Measurements from ENCODE around the gene DNAH9. TPM values are rescaled to one million over a fixed set of nuclear protein-coding genes. Genes with fewer than 3 reads are reported as not detected.

DNAH9 gene
- total and polyA plus RNA-seq, 2 of the 8 experiments (the other 6 are each of a cell fraction or from before 2014, with no cell fraction given): 0.21 to 0.86 TPM

- Histone ChIP-seq H2BK20ac (ENCODE audit: low read length) (no peak overlapping the region), H3K9me3 (ENCODE audit: insufficient read depth in 2 of 2, low read depth in 1 of 2, low read length in 1 of 2) (no peaks in the 10 kb centered on the region), H2AFZ (ENCODE audit: low read length) (no peak overlapping the region), H3K4ac (replicated peaks; ENCODE audit: insufficient read length, low read depth, low read length) (no peak overlapping the region), H3K56ac (replicated peaks; ENCODE audit: insufficient read length, low read depth, low read length) (no peak overlapping the region), H2BK12ac (ENCODE audit: low read depth, low read length) (no peak overlapping the region), H2AK5ac (ENCODE audit: low read depth, low read length) (no peak overlapping the region), H4K20me1 (replicated peaks in 1 of 2; ENCODE audit: control insufficient read depth in 1 of 2, insufficient read depth in 2 of 2, low read length in 2 of 2) (no peaks in the 10 kb centered on the region), H3K79me1 (ENCODE audit: low read depth, low read length) (no peaks in the 10 kb centered on the region), H3K4me1 (replicated peaks in 1 of 4; ENCODE audit: control insufficient read depth in 3 of 4, insufficient read depth in 4 of 4, low read length in 3 of 4) (no peaks in the 10 kb centered on the region), H3K9ac (replicated peaks in 1 of 4; ENCODE audit: extremely low read depth in 1 of 4, low read depth in 3 of 4, low read length in 3 of 4) (no peak overlapping the region), H3K4me2 (ENCODE audit: insufficient read depth in 1 of 2, low read depth in 2 of 2, low read length in 2 of 2) (no peak overlapping the region), H3K27me3 (replicated peaks in 1 of 4; ENCODE audit: control insufficient read depth in 3 of 4, extremely low read depth in 1 of 4, insufficient read depth in 3 of 4, low read length in 3 of 4) (no peaks in the 10 kb centered on the region), H3K23me2 (ENCODE audit: low read depth, low read length) (no peaks in the 10 kb centered on the region; the same call in 1 of the 2 replicates), H4K91ac (replicated peaks; ENCODE audit: insufficient read length, low read length) (no peak overlapping the region), H4K8ac (ENCODE audit: extremely low read depth, insufficient read depth, low read length) (no peak overlapping the region), H2BK5ac (ENCODE audit: low read depth, low read length) (no peak overlapping the region), H4K5ac (ENCODE audit: insufficient read length, low read depth, low read length) (no peak overlapping the region), H3K14ac (ENCODE audit: insufficient read length) (no peak overlapping the region), H3K18ac (ENCODE audit: extremely low read depth, low read length) (no peak overlapping the region), H3K27ac (ENCODE audit: low read depth, low read length) (no peak overlapping the region), H3K79me2 (ENCODE audit: control insufficient read depth in 1 of 2, insufficient read depth in 2 of 2, low read length in 2 of 2) (no peaks in the 10 kb centered on the region), H2BK15ac (ENCODE audit: low read length) (no peak overlapping the region), H3K36me3 (ENCODE audit: control insufficient read depth in 2 of 4, insufficient read depth in 4 of 4, low read length in 3 of 4) (no peaks in the 10 kb centered on the region), H2BK120ac (replicated peaks; ENCODE audit: low read depth, low read length) (no peak overlapping the region), H3K4me3 (ENCODE audit: extremely low read depth in 1 of 4, insufficient read depth in 2 of 4, low read depth in 3 of 4, low read length in 4 of 4) (no peak overlapping the region), H3K23ac (ENCODE audit: insufficient read length) (no peak overlapping the region)
- DNase-seq (ENCODE audit: low read depth in 1 of 2, low spot score in 2 of 2): no peak
- ChIA-PET CTCF (ENCODE audit: partially characterized antibody) (interaction anchor here (0.8 to 1.3 kb wide), 2 partner anchors 198 to 199 kb away, joined by 3 to 4 read pairs; no protein-coding TSS in a partner anchor), POLR2A (ENCODE audit: partially characterized antibody) (interaction anchor here (0.6 kb wide), 2 partner anchors 465 to 672 kb away, joined by 3 read pairs; no protein-coding TSS in a partner anchor)
- FAIRE-seq: no peak
- WGBS, 2 experiments (ENCODE audit: extremely low coverage in 1 of 2, insufficient coverage in 1 of 2, insufficient read length in 1 of 2, insufficient replicate concordance in 2 of 2, low coverage in 1 of 2, low lambda C conversion rate in 2 of 2, missing lambda C conversion rate in 1 of 2): 95% methylated on average over 5 of the region's 5 CpGs; no CpG with 5 or more reads in 1 of the 2 experiments
- TF ChIP-seq RFX5 (IDR thresholded peaks at IDR 0.05; ENCODE audit: borderline replicate concordance, low read depth, low read length): no peak
- TF ChIP-seq USF2 (IDR thresholded peaks at IDR 0.05; ENCODE audit: low read length): no peak
- no peak for TF ChIP-seq TCF12 (IDR thresholded peaks at IDR 0.05; ENCODE audit: low read depth, low read length)
- TF ChIP-seq, protein P1, sequence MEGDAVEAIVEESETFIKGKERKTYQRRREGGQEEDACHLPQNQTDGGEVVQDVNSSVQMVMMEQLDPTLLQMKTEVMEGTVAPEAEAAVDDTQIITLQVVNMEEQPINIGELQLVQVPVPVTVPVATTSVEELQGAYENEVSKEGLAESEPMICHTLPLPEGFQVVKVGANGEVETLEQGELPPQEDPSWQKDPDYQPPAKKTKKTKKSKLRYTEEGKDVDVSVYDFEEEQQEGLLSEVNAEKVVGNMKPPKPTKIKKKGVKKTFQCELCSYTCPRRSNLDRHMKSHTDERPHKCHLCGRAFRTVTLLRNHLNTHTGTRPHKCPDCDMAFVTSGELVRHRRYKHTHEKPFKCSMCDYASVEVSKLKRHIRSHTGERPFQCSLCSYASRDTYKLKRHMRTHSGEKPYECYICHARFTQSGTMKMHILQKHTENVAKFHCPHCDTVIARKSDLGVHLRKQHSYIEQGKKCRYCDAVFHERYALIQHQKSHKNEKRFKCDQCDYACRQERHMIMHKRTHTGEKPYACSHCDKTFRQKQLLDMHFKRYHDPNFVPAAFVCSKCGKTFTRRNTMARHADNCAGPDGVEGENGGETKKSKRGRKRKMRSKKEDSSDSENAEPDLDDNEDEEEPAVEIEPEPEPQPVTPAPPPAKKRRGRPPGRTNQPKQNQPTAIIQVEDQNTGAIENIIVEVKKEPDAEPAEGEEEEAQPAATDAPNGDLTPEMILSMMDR (IDR thresholded peaks at IDR 0.05; ENCODE audit: control extremely low read depth in 1 of 3, insufficient read depth in 1 of 3, low read depth in 1 of 3, low read length in 3 of 3): no peak
- TF ChIP-seq TBP (IDR thresholded peaks at IDR 0.05; ENCODE audit: low read depth, low read length): no peak
- TF ChIP-seq GABPA (IDR thresholded peaks at IDR 0.05; ENCODE audit: borderline replicate concordance, insufficient read depth, low read length): no peak
- TF ChIP-seq JUN (IDR thresholded peaks at IDR 0.05; ENCODE audit: low read depth, low read length): no peak
- TF ChIP-seq E2F6 (IDR thresholded peaks at IDR 0.05): no peak
- TF ChIP-seq MAX (IDR thresholded peaks at IDR 0.05): no peak
Observed at GRCh38 chr17:11737313-11737679, 139.0 kb downstream of the DNAH9 start.

All from H1 (cell line).